ENCODE results near the gene ZNF789.

- TF ChIP-seq CTCF (IDR thresholded peaks at IDR 0.05; ENCODE audit: extremely low read depth in 1 of 2, insufficient read depth in 1 of 2, low read depth in 1 of 2, low read length in 2 of 2) (no peak), POLR2AphosphoS5 (IDR thresholded peaks at IDR 0.05; ENCODE audit: insufficient read depth, low read depth, low read length) (no peak), POLR2A (IDR thresholded peaks at IDR 0.05; ENCODE audit: low read depth, low read length) (no peak)
These were observed 53.2 kb downstream of the ZNF789 start for GRCh38 chr7:99525713-99526440.
